AG09319 (cell line): ENCODE measurements around the gene PDCD11.

ENCODE experiments used
- DNase-seq: peaks from one replicate; pipeline ENCODE4 v3.0.0-alpha.2; 2010; ENCODE audit warnings: low read depth; ENCODE audit errors: extremely low read depth
- CTCF ChIP-seq: IDR thresholded peaks from 2 replicates; pipeline ENCODE4 v1.5.1; 2011; ENCODE audit warnings: low read depth, mild to moderate bottlenecking, inconsistent platforms, low read length, moderate library complexity

Gene PDCD11

GRCh38 chr10:103469201-103469600 lies 72.8 kb downstream of the PDCD11 start:
- no peak for TF ChIP-seq CTCF
- DNase-seq: no peak

- no peak for TF ChIP-seq CTCF
- no peak for DNase-seq
Measured at GRCh38 chr10:103470761-103471653, 74.6 kb downstream of the PDCD11 start.

- no peak for DNase-seq
- TF ChIP-seq CTCF: no peak
Measured at GRCh38 chr10:103472005-103472404, 75.6 kb downstream of the PDCD11 start.

- DNase-seq: no peak
- TF ChIP-seq CTCF: no peak
Measured at GRCh38 chr10:103473261-103473671, 76.8 kb downstream of the PDCD11 start.

- no peak for TF ChIP-seq CTCF
- no peak for DNase-seq
Measured at GRCh38 chr10:103474077-103474476, 77.7 kb downstream of the PDCD11 start.

- TF ChIP-seq CTCF: no peak
Measured at GRCh38 chr10:103475437-103475836, 79.0 kb downstream of the PDCD11 start.

GRCh38 chr10:103476046-103476768 lies 79.8 kb downstream of the PDCD11 start:
- DNase-seq: no peak
- peak; percentile 11 for TF ChIP-seq CTCF

More at GRCh38 chr10:103475437-103475836, 79.0 kb downstream of the PDCD11 start:
- DNase-seq: no peak
